NCI-H69 (cell line): ENCODE measurements around the gene PIP4K2B.
"Not testable (repeated sequence)": the region's sequence is repeated elsewhere in the genome, so short reads cannot be mapped to it uniquely, and the experiment has no call there.

Experiments used
- DNase-seq: peaks from one replicate; lab custom pipeline; 2025; lab: John Stamatoyannopoulos, UW

Gene PIP4K2B

DNA sequence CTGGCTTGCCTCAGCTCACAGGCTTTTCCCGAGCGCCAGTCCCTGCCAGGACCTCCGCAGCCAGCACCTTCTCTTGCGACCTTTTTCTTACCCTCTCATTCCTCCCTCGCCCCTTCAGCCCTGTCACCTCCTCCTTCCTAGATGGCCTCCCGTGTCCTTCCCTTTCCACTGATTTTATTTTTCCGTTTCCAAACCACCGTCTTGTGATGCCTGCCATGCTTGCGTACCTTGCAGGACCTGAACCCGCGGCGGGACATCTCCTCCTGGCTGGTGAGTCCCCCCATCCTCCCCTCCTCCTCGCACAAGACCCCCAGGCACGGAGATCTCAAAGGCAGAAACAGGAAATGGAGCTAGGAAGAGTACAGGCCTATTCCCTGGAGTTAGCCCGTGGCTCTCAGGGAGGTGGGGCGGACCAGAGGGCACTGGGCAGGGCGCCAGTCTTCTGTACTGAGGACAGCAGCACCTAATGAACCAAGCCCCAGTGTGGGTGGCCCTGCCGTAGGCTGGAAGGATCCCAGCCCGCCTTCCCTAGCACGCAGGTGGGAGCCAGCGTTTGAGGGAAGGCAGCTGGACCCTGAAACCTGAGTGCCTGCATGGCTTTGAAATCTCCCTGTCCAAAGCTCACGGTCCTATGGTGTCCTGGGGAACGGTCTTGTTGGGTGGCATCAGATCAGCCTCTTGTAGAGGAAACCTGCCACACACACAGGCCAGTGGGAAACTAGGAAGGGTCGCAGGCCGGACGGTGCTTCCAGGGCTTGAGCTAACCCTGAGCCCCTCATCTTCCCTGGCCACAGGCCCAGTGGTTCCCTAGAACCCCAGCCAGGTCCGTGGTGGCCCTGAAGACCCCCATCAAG lies 68.6 kb downstream of the PIP4K2B start:
- DNase-seq, result peak; percentile 85

- peak; percentile 95 for DNase-seq
These were observed 69.3 kb downstream of the PIP4K2B start, which contains the start of gene CISD3 for GRCh38 chr17:38729886-38730525. Gene CISD3, plus strand, starts transcription at chr17:38730341. Its CDS starts 18 bp downstream, at chr17:38730359.

DNA sequence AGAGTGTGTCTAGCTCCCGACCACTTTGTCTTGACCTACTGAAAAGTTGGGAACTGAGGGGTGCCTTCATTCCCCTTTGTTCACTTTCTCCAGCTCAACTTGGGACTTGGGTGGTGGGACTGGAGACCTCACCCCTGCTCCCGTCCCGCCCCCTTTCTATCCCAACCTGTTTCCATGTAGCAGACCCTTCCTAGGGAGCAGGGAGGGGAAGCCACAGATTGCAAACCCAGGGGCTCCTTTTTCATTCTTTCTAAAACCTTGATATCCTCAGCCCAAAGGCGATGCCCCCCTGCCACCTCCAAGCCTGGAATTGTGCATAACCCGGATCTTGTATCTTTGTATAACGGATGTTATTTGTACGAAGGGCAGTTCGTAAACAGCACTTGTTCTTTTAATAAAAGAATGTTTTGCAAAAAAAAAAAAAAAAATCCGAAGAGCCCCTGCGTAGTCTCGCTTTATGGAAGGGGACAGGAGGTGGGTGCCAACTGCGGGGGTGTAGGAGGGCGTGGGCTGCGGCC lies 69.9 kb downstream of the PIP4K2B start:
- DNase-seq, result no peak

- no peak for DNase-seq
These were observed 71.0 kb downstream of the PIP4K2B start for GRCh38 chr17:38728290-38728831.

DNA sequence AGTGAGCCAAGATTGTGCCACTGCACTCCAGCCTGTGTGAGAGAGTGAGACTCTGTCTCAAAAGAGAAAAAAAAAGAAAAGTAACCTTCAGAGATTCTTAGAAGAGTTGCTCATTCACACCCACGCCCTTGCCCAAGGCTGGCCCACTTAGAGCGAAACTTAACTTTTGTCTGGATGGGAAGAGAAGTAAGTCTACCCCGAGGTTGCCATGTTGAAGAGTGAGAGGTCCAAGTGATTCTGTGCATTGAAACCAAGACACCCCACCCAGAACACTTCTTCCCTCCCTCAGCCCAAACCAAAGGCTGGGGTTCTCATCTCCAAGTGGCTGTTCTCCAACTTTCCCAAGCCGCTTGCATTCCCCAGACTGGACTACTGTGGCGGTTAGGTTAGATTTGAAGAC lies 71.6 kb downstream of the PIP4K2B start:
- no peak for DNase-seq

DNA sequence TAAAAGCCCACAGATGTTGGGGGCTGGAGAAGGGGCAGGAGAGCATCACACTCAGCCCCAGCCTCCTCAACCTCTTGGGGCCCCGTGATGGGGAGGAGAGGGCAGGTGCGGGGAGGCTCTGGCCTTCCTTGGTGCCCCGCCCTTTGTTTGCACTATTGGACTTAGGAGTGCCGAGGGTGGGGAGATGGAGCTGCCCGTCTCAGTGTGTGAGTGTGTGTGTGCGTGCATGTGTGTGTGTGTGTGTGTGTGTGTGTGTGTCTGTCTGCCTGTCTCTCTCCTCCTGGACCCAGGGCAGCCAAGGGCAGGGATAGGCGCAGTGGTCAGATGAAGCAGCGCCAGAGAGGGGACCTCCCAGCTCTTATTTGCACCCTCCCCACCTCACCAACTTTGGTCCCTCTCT lies 73.2 kb downstream of the PIP4K2B start:
- not testable (repeated sequence) for DNase-seq

DNA sequence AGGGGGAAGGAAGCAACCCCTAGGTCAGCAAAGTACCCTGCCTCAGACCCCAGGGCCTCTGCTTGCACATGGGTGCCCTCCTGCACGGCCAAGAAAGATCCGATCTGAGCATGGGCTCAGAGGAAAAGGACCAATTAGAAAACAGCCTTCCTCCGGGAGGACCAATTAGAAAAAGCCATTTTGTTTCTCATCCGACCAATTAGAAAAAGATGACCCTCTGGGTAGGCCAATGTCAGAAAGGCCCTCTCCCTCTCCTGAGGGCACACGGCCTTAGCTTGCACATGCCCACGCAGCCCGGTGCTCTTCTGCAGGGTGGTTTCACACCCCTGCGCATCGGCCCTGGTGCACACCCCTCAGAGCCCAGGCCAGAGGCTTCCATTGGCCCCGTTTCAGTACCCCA lies 74.3 kb downstream of the PIP4K2B start:
- DNase-seq, result no peak

DNA sequence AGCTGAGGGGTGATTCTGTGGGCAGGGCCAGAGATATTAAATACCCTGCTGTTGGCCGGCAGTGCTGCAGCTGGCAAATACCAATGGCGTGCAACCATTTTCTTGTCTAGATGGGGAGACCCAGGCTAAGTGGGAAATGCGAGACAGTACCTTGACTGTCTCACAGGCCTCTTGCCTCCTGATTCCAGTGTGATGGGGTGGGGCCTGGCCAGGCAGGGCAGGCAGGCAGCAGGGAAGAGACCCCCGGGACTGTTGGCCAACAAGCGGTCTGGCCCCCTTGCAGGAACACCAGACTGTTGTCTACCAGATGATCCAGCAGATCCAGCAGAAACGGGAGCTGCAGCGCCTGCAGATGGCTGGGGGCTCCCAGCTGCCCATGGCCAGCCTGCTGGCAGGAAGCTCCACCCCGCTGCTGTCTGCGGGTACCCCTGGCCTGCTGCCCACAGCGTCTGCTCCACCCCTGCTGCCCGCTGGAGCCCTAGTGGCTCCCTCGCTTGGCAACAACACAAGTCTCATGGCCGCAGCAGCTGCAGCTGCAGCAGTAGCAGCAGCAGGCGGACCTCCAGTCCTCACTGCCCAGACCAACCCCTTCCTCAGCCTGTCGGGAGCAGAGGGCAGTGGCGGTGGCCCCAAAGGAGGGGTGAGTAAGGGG lies 74.9 kb downstream of the PIP4K2B start:
- peak; percentile 92 for DNase-seq

DNA sequence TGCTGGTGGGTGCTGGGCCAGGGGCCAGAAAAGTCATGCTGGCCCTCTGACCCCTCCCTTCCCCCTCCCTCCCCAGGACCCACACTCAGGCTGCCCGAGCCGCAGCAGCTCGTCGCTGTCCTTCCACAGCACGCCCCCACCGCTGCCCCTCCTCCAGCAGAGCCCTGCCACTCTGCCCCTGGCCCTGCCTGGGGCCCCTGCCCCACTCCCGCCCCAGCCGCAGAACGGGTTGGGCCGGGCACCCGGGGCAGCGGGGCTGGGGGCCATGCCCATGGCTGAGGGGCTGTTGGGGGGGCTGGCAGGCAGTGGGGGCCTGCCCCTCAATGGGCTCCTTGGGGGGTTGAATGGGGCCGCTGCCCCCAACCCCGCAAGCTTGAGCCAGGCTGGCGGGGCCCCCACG lies 77.6 kb downstream of the PIP4K2B start:
- no peak for DNase-seq

DNA sequence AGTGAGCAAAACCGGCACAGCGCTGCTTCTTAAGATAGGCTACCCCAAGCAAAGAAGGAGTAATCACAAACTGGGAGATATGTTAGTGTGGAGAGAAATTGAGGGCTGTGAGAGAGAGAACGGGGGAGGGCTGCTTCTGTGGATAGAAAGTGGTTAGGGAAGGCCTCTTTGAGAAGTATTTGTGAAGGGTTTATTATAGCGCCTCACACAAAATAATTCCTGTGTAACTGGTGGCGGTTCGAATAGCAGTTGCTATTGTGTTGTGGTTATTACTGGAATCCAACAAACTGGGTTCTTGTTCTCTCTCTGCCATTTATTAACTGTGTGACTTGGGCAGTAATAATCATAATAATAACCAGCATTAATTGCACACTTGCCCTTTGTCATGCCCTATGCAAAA lies 78.4 kb downstream of the PIP4K2B start:
- DNase-seq, result no peak

DNA sequence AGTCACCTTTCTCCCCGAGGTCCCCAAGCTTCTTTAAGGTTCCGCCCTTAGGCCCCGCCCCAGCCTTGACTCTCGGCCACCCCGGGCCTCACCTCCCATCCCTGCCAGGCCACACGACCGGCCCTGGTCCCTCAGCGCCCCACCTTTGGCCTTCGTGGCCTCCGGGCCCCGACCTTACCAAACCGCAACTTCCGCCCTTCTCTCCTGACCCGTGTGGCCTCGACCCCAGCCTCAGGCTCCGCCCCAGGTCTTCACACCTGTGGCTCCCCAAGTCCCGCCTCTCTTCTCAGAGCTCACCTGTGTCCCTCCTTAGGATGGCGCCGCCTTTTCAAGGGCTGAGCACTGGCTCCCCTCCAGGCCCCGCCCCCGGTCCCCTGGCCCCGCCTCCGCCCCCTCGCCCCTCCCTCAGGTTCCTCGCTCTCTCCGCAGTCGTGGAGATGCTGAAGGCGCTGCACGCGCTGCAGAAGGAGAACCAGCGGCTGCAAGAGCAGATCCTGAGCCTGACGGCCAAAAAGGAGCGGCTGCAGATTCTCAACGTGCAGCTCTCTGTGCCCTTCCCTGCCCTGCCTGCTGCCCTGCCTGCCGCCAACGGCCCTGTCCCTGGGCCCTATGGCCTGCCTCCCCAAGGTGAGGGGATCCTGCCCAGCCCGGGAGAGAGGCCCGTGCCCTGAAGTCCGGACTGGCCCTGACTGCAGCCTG lies 79.3 kb downstream of the PIP4K2B start:
- no peak for DNase-seq

GRCh38 chr17:38719289-38719942 lies 79.9 kb downstream of the PIP4K2B start:
- no peak for DNase-seq

DNA sequence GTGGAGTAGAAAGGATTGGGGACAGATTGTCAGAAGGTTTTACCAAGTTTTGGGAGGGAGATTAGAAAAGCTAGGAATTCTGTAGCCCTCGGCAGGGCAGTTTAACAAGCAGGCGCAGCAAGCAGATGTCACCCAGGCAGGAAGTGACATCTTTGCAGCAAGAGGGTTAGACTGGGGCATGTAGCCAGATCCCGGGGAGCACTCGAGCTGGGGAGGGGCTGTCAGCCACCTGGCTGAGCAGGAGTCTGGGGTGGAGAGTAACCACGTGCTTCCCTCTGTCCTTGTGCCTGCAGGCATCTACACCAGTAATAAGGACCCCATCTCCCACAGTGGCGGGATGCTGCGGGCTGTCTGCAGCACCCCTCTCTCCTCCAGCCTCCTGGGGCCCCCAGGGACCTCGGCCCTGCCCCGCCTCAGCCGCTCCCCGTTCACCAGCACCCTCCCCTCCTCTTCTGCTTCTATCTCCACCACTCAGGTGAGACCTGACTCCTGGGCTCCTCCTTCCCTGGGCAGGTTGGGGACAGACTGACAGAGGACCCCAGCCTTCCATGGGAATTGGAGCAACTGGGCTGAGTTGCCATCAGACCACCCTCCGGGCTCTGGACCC lies 82.1 kb downstream of the PIP4K2B start:
- peak; percentile 20 for DNase-seq

DNA sequence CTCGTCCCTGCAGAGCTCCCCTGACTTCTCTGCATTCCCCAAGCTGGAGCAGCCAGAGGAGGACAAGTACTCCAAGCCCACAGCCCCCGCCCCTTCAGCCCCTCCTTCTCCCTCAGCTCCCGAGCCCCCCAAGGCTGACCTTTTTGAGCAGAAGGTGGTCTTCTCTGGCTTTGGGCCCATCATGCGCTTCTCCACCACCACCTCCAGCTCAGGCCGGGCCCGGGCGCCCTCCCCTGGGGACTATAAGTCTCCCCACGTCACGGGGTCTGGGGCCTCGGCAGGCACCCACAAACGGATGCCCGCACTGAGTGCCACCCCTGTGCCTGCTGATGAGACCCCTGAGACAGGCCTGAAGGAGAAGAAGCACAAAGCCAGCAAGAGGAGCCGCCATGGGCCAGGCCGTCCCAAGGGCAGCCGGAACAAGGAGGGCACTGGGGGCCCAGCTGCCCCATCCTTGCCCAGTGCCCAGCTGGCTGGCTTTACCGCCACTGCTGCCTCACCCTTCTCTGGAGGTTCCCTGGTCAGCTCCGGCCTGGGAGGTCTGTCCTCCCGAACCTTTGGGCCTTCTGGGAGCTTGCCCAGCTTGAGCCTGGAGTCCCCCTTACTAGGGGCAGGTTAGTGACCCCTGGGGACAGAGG lies 82.9 kb downstream of the PIP4K2B start:
- no peak for DNase-seq
